Choroid plexus epithelial cell (primary cell): Measurements from ENCODE around the gene APOH.

Experiments used
- DNase-seq: peaks from one replicate; pipeline ENCODE4 v3.0.0-alpha.2; 2010; ENCODE audit warnings: low read depth
- H3K4me3 ChIP-seq: 2 replicates; pipeline ENCODE4 v1.5.1; 2011; ENCODE audit warnings: low read depth, mild to moderate bottlenecking, control low read depth, low read length, moderate library complexity
- TF ChIP-seq, protein P1 (sequence below): conservative IDR thresholded peaks from 2 replicates; pipeline ENCODE4 v1.5.1; 2011; ENCODE audit warnings: low read depth, mild to moderate bottlenecking, control low read depth, inconsistent platforms, low read length, moderate library complexity

Gene APOH

DNA sequence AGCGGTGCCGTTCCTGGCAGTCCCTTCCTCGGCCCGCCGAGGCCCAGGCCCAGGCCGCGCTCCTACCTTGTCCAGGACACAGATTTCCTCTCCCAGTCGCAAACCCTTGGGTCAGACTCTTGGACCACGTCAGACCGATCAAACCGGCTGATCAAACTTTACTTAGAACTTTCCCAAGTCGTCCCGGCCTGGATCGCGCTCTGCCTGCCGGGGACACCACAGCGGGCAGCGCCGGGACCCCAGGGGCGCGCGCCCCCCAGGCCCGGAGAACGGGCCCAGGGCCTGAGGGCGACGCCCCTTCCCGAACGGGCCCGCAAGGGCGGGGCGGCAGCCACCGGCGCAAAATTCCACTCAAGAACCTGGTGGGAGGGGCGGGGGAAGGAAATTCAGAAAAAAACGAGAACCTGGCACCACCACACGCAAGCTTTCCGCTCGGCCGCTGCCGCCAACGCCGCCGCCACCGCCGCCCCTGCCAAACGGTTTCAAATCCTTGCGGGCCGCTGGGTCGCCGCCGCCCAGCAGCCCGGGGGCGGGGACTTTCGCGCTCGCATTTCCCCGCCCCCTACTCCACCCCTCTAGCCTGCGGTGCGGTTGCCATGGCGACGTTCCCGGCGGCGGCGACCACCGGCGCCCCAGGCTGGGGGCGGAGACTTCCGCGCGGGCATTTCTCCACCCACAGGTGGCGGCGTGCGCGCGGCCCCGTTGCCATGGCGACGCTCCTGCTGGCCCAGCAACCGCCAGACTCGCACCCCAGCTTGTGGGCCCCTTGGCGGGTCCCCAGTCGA lies 37.4 kb downstream of the APOH start, which contains the start of gene CEP112:
Gene CEP112, minus strand, starts transcription at position 541 of the 785 bp plus-strand sequence.
- TF ChIP-seq, protein P1, sequence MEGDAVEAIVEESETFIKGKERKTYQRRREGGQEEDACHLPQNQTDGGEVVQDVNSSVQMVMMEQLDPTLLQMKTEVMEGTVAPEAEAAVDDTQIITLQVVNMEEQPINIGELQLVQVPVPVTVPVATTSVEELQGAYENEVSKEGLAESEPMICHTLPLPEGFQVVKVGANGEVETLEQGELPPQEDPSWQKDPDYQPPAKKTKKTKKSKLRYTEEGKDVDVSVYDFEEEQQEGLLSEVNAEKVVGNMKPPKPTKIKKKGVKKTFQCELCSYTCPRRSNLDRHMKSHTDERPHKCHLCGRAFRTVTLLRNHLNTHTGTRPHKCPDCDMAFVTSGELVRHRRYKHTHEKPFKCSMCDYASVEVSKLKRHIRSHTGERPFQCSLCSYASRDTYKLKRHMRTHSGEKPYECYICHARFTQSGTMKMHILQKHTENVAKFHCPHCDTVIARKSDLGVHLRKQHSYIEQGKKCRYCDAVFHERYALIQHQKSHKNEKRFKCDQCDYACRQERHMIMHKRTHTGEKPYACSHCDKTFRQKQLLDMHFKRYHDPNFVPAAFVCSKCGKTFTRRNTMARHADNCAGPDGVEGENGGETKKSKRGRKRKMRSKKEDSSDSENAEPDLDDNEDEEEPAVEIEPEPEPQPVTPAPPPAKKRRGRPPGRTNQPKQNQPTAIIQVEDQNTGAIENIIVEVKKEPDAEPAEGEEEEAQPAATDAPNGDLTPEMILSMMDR = no peak
- peak; percentile 78 for DNase-seq
- peak within 1 kb of the TSS; percentile 72 for H3K4me3 ChIP-seq

DNA sequence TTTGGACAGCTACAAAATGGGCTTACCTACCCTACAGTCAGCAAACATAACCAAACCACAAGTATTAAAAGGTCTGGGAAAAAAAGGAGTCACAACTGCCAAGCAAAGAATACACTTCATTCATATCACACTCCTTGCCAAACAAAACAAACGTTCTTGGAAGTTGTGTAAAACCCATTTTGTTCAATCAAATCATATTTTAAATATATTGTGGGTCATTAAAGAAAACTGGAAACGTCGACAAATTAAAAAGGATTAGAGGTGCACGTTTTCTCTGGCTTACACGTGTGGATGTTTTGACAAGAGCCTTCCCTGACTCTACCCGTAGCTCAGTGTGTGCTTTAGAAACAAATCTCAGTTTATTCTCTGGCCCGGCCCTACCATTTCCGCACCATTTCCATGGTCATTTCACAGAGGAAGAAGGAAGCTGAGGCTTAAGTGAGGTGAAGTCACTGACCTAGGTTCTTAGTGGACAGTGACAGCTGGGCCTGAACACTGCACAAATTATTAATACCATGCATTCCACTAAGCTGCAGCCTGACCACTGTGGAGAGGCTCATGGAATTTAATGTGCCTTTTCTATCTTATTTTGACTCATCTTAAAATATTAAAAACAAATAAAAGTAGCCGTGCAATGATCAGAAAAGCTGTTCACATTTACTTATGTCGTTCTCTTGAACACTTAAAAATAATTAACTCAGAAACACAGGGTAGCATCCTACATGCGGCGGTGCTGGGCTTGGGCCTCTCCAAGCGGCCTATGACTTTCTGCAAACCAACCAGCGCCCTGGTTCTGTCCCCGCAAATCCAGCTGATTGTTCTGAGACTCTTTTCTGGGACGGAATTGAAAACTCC lies 38.2 kb downstream of the APOH start:
- peak overlapping the region; percentile 72 for H3K4me3 ChIP-seq
- TF ChIP-seq, protein P1 = no peak
- peak; percentile 84 for DNase-seq

DNA sequence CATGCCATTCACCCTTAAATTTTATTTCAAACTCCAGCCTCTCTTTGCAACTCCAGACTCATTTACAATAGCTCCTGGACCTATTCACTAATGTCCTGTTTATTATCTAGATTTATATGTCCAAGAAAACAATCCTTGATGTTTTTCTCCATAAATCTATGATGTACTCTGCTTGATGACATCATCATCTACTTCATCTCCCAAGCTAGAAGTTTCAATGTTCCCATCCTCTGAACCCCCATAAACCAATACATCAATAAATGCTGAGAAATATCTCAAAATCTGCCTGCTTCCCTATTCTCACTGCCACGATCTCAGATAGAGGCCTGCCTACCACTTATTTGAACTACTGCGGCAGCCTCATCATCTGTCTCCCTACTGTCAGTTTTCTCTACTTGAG lies 41.5 kb downstream of the APOH start:
- TF ChIP-seq, protein P1 = no peak
- no peak for DNase-seq
- H3K4me3 ChIP-seq = no peak overlapping the region

DNA sequence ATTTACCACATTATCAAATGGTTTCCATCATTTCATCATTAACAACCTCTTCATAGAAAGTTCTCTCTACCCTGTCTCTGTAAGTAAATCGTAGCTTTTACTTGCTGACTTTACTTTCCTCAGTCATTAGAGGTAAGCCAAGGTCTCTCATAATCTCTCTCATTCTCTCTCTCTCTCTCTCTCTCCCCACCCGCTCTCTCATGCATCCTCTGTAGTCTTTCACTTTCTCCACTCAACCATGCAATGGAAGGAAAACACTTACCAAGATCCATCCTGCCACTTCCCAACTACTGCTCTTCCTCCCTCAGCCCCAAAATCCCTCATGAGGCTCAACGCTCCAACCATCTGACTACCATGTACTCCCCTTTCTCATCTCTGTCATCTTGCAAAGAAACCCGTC lies 43.4 kb downstream of the APOH start:
- DNase-seq = no peak
- H3K4me3 ChIP-seq = no peak overlapping the region
- TF ChIP-seq, protein P1 = no peak

DNA sequence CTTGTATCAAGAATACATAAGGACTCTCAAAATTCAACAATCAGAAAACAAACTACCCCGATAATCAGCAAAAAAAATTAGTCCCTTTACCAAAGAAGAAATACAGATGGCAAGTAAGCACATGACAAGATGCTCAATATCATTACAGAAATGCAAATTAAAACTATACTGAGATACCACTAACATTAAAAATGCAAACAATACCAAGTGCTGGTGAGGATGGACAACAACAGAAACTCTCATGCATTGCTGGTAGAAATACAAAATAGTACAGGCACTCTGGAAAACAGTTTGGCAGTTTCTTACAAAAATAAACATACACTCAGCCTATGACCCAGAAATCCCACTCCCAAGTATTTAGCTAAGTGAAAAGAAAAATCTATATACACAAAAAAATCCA lies 44.8 kb downstream of the APOH start:
- TF ChIP-seq, protein P1 = no peak
- no peak for DNase-seq
- H3K4me3 ChIP-seq = no peak overlapping the region

DNA sequence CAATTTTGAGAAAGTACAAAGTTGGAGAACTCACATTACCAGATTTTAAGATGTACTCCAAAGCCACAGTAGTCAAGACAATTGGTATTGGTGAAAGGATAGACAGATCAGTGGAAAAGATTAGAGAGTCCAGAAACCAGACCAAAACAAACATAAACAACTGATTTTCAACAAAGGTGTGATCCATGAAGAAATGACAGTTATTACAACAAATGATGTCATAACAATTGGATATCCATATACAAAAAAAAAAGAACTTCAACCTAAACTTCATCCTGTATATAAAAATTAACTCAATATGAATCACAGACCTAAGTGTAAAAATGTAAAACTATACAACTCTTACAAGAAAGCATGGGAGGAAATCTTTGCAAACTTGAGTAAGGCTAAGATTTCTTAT lies 45.7 kb downstream of the APOH start:
- H3K4me3 ChIP-seq = no peak overlapping the region
- DNase-seq = no peak
- TF ChIP-seq, protein P1 = no peak

DNA sequence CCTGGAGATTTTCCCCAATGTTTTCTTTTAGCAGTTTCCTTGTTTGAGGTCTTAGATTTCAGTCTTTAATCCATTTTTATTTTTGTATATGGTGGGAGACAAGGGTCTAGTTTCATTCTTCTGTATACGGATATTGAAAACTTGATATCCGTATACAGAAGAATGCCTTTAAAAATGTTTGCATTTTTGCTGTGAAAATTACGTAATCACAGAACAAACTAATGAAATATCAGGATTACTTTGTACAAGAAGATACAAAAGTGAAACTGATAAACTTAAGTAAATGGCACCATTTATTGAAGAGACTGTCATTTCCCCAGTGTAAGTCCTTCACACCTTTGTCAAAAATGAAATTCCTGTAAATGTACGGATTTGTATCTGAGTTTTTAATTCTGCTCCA lies 50.6 kb downstream of the APOH start:
- H3K4me3 ChIP-seq = no peak overlapping the region
- TF ChIP-seq, protein P1 = no peak
- DNase-seq = no peak
